ENCODE measurements around the gene CMTM8.

CMTM8 gene

GRCh38 chr3:32406486-32407408 is 168.3 kb downstream of the CMTM8 start:
- DNase-seq (ENCODE audit: low read depth in 2 of 2), result no peak

GRCh38 chr3:32410367-32411246 is 172.1 kb downstream of the CMTM8 start:
- DNase-seq (ENCODE audit: low read depth in 2 of 2), result no peak

- no peak for DNase-seq (ENCODE audit: low read depth in 2 of 2)
These were observed 173.0 kb downstream of the CMTM8 start for GRCh38 chr3:32411442-32411841.

- no peak for DNase-seq (ENCODE audit: low read depth in 2 of 2)
These were observed 174.4 kb downstream of the CMTM8 start for GRCh38 chr3:32412887-32413286.

GRCh38 chr3:32413845-32414521 is 175.5 kb downstream of the CMTM8 start:
- no peak for DNase-seq (ENCODE audit: low read depth in 2 of 2)

GRCh38 chr3:32414522-32415202 is 176.2 kb downstream of the CMTM8 start:
- DNase-seq (ENCODE audit: low read depth in 2 of 2), result no peak

- no peak for DNase-seq (ENCODE audit: low read depth in 2 of 2)
These were observed 181.3 kb downstream of the CMTM8 start for GRCh38 chr3:32419742-32420125.
